EL (cell line): ENCODE data around the gene TERB1.
A peak's percentile ranks its signal among the peaks of the same experiment; 100 is the strongest.

ENCODE experiments used
- DNase-seq: peaks from one replicate; pipeline ENCODE4 v3.0.0-alpha.2; 2016

The TERB1 gene

GRCh38 chr16:66741950-66742808 is 59.2 kb downstream of the TERB1 start:
- DNase-seq = peak; percentile 50

GRCh38 chr16:66741169-66741900 is 60.0 kb downstream of the TERB1 start:
- peak; percentile 95 for DNase-seq

GRCh38 chr16:66740533-66740932 is 60.9 kb downstream of the TERB1 start:
- DNase-seq = no peak

GRCh38 chr16:66740010-66740409 is 61.4 kb downstream of the TERB1 start:
- peak; percentile 50 for DNase-seq

GRCh38 chr16:66735891-66736290 is 65.5 kb downstream of the TERB1 start:
- DNase-seq = no peak

- no peak for DNase-seq
Measured at GRCh38 chr16:66731101-66731500, 70.3 kb downstream of the TERB1 start.

- no peak for DNase-seq
Measured at GRCh38 chr16:66728804-66729203, 72.6 kb downstream of the TERB1 start.

- peak; percentile 53 for DNase-seq
Measured at GRCh38 chr16:66728117-66728787, 73.1 kb downstream of the TERB1 start.

- DNase-seq = peak; percentile 28
Measured at GRCh38 chr16:66720766-66721165, 80.6 kb downstream of the TERB1 start.

- DNase-seq = no peak
Measured at GRCh38 chr16:66719246-66719645, 82.1 kb downstream of the TERB1 start.

- DNase-seq = peak; percentile 41
Measured at GRCh38 chr16:66717776-66718175, 83.6 kb downstream of the TERB1 start.

GRCh38 chr16:66717112-66717675 is 84.2 kb downstream of the TERB1 start:
- DNase-seq = peak; percentile 66

- DNase-seq = peak; percentile 33
Measured at GRCh38 chr16:66714654-66715307, 86.6 kb downstream of the TERB1 start.

GRCh38 chr16:66714062-66714461 is 87.3 kb downstream of the TERB1 start:
- no peak for DNase-seq

GRCh38 chr16:66713076-66713475 is 88.3 kb downstream of the TERB1 start:
- DNase-seq = no peak

GRCh38 chr16:66712512-66712911 is 88.9 kb downstream of the TERB1 start:
- no peak for DNase-seq

GRCh38 chr16:66711581-66711980 is 89.8 kb downstream of the TERB1 start:
- no peak for DNase-seq

- no peak for DNase-seq
Measured at GRCh38 chr16:66706506-66706880, 94.9 kb downstream of the TERB1 start.

GRCh38 chr16:66705790-66706505 is 95.4 kb downstream of the TERB1 start:
- peak; percentile 59 for DNase-seq
